HG03460 (cell line): ENCODE measurements around the gene MVB12A.
A peak's percentile ranks its signal among the peaks of the same experiment; 100 is the strongest.

ENCODE experiments used
- ATAC-seq: cut with Tn5 transposase; IDR thresholded peaks from one replicate; pipeline ENCODE4 v1.9.1; 2021; ENCODE audit not compliant: unreplicated experiment

Gene MVB12A

DNA sequence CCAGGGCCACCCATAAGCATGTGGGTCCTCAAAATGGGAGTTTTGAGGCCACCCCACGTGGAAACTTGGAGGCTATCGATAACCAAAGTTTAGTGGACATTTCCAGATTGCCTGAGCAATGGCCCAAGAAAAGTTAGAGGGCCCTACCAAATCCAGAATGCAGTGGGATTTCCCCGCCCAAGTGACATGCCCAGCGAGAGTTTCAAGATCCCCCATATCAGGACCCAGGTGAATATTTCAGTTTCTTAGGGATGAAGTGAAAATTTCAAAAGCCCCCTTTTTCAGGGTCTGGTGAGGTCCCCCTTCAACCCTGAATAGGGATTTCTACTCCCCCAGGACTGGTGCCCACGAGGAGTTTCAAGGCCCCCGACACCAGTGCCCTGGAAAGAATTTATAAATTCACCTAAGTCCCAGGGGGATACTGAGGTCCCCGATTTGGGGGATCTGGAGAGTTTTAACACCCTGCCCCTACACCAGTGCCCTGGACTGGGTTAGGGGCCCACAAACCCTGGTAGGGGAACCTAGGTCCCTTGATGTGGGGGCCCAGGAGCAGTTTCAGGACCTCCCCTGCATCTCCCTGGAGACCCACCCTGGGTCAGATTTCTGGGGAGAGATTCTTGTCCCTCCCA, 15.1 kb upstream of the MVB12A start:
- no peak for ATAC-seq

DNA sequence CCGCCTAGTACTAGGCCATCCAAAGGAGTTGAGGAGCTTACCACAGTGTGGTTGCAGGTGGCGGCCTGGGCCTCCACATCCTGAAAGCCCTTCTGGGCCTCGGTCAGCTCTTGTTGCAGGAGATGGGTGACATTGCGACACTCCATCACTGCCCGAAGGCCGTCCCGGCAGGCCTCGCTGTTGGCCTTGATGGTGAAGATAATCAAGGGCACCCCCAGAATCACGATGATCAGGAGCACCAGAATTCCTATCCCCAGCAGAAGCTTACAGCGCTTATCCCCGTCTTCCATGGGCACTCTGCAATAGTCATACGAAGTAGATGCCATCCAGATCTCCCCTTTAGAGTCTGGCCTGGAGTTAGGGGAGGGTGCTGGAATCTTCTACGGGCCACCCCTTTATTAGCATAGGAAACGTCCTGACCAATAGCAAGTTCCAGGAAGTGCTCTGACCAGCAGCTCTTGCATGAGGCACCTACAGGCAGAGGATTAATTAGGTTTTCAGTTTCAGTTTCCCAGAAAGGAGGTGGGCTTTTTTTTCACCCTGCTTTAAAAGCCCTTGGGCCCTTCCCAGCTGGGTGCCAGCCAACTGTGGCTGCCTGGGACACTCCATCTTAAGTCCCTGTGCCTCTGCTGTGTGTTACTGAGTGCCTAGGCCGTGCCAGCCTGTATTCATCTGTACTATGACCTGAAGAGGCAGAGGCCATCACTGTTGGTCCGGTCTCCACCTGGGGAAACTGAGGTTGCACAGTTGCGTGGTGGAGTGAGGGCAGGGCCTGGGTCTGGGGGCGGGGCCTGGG, 14.4 kb upstream of the MVB12A start, which contains the start of gene BST2:
BST2 (minus strand) TSS at position 381 of the 796 bp plus-strand sequence; CDS start at position 326, 55 bp downstream.
- peak; percentile 64 for ATAC-seq

- ATAC-seq: peak; percentile 10
These were observed 13.6 kb upstream of the MVB12A start for GRCh38 chr19:17406046-17406886.

DNA sequence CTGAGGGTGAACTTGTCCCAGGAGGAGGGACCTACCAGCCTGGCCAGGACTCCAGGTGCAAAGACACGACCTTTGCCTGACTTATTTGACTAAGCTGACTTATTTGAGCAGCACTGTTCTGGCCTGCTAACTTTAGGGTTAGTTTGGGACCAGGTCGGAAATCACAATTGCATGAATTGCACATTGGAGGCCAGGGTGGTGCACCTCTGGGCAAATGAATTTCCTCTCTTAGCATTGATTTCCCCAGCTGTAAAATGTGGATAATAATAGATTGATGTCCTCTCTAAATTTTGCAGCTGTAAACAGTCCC, 13.0 kb upstream of the MVB12A start:
- ATAC-seq: no peak

GRCh38 chr19:17409990-17410389, 9.9 kb upstream of the MVB12A start:
- no peak for ATAC-seq

DNA sequence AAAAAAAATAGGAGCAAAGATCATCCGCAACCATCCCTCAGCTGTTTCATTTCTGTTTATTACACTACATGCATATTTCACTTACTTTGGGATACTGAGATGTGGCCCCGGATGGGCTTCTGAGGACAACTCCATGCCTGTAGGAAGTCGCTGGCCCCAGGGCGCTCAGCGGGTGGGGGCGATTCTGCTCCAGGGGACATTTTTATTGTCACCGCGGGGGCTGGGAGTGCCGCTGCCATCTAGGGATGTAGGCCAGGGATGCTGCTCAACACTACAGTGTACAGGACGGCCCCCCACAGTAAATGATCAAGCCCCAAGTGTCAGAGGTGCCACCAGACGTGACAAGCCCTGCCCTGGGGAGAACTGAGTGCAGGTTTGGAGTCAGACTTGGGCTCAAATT, 8.0 kb upstream of the MVB12A start:
- ATAC-seq: no peak

DNA sequence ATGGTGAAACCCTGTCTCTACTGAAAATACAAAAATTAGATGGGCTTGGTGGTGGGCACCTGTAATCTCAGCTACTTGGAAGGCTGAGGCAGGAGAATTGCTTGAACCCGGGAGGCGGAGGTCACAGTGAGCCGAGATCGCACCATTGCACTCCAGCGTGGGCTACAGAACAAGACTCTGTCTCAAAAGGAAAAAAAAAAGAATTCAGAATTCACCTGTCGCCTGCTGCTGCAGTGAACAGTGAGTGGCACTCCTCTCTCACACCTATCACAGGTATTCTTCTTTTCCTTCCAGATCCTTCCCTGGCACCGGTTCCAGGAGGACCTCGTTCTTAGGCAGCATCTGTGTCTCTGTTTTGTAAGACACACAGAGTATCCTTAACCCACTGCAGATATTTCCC, 5.8 kb upstream of the MVB12A start:
- ATAC-seq: no peak

DNA sequence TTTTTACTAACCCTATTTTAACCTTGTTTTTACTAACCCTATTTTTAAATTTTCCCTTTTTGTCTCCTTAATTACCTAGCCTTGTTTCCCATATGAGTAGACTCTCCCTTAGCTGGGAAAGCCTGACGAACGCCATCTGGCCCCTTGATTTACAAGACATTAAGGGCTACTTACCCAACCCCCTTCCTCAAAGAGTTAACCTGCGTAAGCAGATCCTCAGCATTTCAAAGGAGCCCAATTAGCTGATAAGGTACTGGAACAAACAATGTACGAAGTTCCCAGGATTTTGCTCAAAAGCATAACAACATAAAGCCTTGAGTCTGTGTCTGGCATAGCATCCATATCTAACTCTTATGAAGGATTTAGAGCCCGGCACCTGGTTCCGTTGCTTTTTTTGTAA, 4.7 kb upstream of the MVB12A start:
- ATAC-seq: no peak

GRCh38 chr19:17418710-17419109, 1.1 kb upstream of the MVB12A start:
- ATAC-seq: no peak

GRCh38 chr19:17419154-17419620, 660 bp upstream of the MVB12A start:
- ATAC-seq: no peak

GRCh38 chr19:17420475-17420924, 653 bp downstream of the MVB12A start:
- peak; percentile 11 for ATAC-seq

GRCh38 chr19:17421942-17422341, 2.1 kb downstream of the MVB12A start:
- ATAC-seq: no peak

GRCh38 chr19:17423429-17424208, 3.8 kb downstream of the MVB12A start:
- no peak for ATAC-seq

GRCh38 chr19:17424743-17425365, 5.0 kb downstream of the MVB12A start:
- no peak for ATAC-seq

DNA sequence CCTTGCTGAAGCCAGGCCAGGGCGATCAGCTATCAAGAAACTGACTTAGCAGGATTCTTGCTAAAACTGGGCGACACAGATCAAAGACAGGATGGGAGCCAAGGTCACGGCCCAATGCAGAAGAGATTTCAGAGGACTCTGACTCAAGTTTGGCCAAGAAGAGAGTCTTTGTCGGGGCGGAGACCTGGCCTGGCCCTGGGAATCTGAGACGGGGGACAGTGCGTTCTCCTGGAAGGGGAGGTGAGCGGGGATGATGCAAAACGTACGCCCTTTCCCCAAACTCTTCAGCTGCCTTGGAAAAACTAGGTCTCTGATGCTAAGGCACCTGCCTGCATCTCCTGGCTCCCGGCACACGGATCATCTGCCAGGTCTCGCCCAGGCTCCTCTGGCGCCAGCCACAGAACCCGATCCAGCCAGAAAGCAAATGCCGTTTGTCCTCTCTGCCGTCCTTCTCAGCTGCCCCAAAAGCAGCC, 9.8 kb downstream of the MVB12A start:
- ATAC-seq: no peak

- no peak for ATAC-seq
These were observed 11.6 kb downstream of the MVB12A start for GRCh38 chr19:17431417-17431816.

GRCh38 chr19:17435218-17435617, 15.4 kb downstream of the MVB12A start:
- ATAC-seq: no peak

GRCh38 chr19:17436094-17436873, 16.4 kb downstream of the MVB12A start:
- no peak for ATAC-seq

GRCh38 chr19:17436874-17437267, 17.0 kb downstream of the MVB12A start:
- no peak for ATAC-seq
